HG03064 (cell line): ENCODE measurements around the gene TMEM59L.

Experiments
- ATAC-seq: cut with Tn5 transposase; IDR thresholded peaks from one replicate; pipeline ENCODE4 v1.9.1; 2021; ENCODE audit warnings: low read depth; ENCODE audit not compliant: unreplicated experiment

The TMEM59L gene

DNA sequence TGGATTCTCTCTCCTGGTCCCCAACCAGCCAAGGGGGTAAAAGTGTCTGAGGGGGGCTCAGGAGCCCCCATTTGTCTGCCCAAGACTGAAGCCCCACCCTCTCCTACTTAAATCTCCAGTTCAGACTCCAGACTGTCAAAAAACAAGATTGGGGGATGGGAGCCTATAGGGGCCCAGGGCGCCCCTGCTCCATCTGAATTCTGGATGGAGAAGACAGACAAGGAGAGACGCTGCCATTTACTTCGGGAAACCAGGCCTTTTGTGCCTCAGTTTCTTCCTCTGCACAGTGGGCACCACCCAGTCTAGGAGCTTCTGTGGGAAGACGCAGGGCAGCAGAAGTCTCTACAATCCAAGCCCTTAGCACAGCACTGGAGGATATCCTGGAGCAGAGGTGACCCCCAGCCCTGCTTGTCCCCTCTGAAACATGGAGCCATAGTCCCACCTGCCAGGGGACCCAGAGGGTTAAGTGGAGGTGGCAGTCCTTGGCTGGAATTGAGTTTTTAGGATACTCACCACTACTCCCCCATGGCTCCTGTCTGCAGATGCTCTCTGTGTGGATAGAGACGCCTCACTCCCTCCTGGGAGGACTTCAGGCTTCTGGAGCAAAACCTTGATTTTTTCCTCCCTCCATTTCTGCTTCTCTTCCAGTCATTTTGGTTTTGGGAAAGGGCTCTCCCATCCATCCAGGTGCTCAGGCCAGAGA lies 4.4 kb upstream of the TMEM59L start:
- no peak for ATAC-seq

- ATAC-seq = no peak
Observed at GRCh38 chr19:18608805-18609716, 3.6 kb upstream of the TMEM59L start.

- no peak for ATAC-seq
Observed at GRCh38 chr19:18609717-18610051, 3.0 kb upstream of the TMEM59L start.

DNA sequence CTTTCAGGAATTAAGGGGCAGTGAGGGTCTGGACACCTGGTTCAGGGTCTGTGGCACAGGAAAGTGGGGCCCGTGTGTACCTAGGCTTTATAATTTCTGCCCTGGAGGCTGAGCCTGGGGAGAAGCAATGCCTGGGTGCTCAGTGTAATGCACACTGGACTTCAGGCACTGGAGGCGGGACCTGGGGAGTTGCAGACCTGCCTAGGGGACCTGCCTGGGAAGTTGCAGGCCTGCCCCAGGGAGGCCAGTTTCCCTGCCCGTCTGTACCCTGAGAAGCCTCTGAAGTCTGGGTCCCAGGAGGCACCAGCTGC lies 2.5 kb upstream of the TMEM59L start:
- no peak for ATAC-seq

DNA sequence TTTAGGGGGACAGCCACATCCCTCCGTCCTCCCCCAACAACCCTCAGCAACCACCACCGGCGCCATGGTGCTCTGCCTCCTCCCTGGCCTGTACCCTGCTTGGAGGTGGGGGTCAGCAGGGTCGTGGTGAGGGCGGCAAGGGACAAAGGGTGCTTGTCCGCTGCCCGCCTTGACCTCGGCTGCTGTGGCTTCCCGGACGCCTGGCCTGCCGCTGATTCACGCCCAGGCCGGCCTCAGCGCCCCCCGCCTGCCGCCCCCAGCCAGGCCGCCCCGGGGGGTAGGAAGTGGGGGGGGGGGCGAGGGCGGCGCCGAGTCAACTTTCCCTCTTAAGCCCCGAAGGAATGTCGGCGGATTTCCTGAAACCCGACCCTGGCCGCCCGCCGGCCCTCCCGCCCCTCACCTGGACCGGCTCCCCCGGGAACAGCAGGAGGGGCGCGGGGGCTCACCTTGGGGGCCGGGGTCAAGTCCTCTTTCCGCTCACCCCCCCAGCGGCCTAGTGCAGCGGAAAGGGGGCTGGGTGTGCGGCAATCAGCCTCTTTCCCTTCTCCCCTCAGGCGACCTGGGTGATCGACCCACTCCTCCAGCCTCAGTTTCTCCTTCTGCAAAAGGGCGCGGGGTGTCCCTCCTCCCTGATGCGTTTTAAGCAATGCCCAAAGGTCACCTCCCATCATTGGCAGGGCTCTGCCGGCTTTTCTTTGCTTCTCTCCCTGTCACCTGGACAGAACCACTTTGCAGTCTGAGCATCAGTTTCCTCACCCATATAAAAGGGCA lies 1.9 kb upstream of the TMEM59L start:
- ATAC-seq = no peak

DNA sequence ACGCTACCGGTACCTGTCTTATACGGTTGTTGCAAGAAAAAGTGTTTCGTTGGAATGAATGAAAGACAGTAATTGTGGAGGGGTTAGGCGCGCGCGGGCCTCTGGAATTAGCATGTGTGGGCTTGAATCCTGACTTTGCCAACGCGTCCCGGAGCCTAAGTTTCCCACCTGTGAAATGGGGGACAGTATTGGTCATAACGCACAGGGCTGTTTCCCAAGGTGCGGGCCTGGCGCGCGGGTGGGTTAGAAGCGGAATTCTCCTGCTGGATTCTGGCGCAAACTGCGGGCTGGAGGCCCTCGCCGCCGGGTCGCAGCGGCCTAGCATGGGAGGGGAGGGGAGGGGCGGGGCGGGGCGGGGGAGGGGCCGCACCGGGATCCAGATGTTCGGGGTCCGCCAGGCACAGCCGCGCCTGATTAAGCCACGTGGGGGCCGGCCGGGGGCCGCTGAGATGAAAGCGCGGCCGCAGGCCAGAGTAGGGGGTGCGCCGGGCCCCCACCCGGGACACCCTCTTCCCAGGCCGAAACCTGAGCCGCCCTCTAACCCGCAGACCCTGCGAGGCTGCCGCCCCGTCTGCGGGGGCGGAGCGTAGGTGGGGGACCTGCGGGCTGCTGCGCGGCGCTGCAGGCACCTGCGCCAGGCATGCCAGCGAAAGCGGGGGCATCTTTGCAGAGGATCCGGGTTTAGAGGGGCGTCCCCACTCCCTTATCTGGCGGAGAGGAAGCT lies 1.2 kb upstream of the TMEM59L start:
- ATAC-seq = no peak

DNA sequence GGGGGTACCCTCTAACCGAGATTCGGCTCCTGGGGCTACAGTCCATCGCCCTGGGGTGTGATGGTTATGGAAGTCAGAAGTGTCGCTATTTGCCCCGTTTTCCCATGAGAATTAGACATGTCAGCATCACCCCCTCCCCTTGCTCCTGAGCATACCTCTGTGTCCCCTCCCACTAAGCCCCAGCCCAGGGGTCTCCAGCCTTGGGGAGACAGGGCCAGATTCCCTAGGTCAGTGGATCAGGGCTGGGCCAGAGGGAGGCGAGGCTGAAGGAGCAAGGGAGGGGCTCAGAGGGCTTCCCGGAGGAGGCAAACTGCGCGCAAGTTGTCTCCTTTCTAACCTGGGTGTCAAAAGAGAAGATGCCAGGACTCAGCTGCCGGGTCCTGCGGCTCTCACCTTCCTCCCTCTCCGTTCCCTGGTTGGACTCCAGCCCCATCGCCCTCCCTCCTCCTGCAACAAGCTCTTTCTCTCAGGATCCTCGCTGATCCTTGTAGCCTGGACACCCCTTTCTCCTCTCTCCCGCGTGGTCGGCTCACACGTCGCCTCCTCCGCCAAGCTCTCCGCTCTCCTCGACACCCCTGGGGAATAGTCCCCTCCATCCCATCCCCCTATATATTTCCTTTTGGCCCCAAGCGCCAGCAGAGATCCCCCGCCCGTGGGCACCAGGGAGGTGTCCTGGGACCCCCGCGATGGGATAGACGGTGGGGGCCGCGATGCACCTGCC lies 459 bp upstream of the TMEM59L start:
- no peak for ATAC-seq

- ATAC-seq = no peak
Observed at GRCh38 chr19:18613589-18614234, 1.0 kb downstream of the TMEM59L start.

- no peak for ATAC-seq
Observed at GRCh38 chr19:18616023-18616422, 3.4 kb downstream of the TMEM59L start.

- no peak for ATAC-seq
Observed at GRCh38 chr19:18617562-18617961, 4.9 kb downstream of the TMEM59L start.

DNA sequence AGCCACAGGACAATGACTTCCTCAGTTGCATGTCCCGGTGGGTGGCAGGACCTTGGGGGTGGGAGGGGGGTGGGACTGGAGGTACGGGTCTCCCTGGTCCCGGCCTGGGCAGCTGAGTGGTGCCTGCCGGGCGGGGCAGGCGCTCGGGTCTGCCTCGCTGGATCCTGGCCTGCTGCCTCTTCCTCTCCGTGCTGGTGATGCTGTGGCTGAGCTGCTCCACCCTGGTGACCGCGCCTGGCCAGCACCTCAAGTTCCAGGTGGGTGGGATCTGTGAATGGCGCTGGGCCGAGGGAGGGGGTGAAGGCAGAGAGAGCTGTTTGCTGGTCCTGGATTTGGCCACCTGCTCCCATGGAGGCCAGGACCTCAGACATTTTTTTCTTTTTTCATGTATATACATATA lies 5.6 kb downstream of the TMEM59L start:
- ATAC-seq = no peak

GRCh38 chr19:18620311-18620710 lies 7.6 kb downstream of the TMEM59L start:
- no peak for ATAC-seq

GRCh38 chr19:18620902-18621301 lies 8.2 kb downstream of the TMEM59L start:
- ATAC-seq = no peak

- no peak for ATAC-seq
Observed at GRCh38 chr19:18626906-18627305, 14.2 kb downstream of the TMEM59L start.

- ATAC-seq = no peak
Observed at GRCh38 chr19:18629166-18630088, 16.8 kb downstream of the TMEM59L start.

DNA sequence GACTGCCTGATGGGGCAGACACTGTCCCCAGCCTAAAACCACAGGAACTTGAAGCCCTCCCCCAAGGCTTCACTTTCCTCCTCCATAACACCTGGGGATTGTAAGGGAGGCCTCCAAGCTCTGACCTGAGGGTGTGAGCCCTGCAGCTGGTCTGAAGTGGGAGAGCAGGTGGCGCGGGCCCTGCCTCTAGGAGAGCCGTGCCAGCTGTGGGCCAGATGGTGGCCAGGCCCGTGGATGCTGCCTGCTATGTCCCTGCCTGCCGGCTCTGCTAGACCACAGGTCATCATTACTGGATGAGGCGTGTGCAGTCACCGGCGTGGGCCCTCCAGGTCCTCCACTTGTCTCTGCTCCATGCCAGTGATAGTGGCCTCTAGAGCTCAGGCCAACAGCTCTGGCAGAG lies 20.7 kb downstream of the TMEM59L start:
- no peak for ATAC-seq

- ATAC-seq = no peak
Observed at GRCh38 chr19:18634612-18635297, 22.1 kb downstream of the TMEM59L start.

- ATAC-seq = no peak
Observed at GRCh38 chr19:18635831-18636182, 23.1 kb downstream of the TMEM59L start.
